ENCODE results near the gene FAR2. TPM values are rescaled to one million over a fixed set of nuclear protein-coding genes. Genes with fewer than 3 reads are reported as not detected.
A peak's percentile ranks its signal among the peaks of the same experiment; 100 is the strongest.

Gene FAR2
- total and polyA plus RNA-seq, 2 experiments from 2014 or later = 2.1 to 3.6 TPM

DNA sequence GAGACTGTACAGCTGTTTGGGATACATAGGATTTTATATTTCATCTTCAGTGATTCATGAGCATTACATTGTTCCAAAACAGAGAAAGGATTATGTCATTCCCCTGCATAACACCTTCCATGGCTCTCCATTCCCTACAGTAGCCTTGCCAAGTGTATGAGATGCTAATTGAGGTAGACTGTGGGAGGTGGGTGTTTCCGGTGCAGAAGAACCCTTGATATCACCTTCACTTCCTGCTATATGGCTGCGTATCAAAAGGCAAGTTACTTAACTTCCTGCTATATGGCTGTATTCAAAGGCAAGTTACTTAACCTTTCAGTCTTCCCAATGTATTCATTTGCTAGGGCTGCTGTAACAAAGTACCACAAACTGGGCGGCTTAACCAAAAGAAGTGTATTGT is 11.2 kb downstream of the FAR2 start:
- DNase-seq = no peak
- Histone ChIP-seq H3K27ac (no peak overlapping the region), H4K20me1 (ENCODE audit: insufficient read depth) (no peaks in the 10 kb centered on the region), H3K27me3 (replicated peaks; ENCODE audit: insufficient read depth) (no peaks in the 10 kb centered on the region), H3K9me3 (ENCODE audit: low read depth) (no peaks in the 10 kb centered on the region), H3K79me2 (ENCODE audit: insufficient read depth) (no peaks in the 10 kb centered on the region), H3K4me3 (no peak overlapping the region), H3F3A (ENCODE audit: insufficient read depth) (peaks cover 9% of the 10 kb centered on the region; the same call in 1 of the 2 replicates), H3K9ac (no peak overlapping the region), H3K4me2 (ENCODE audit: unreplicated experiment) (no peak overlapping the region), H3K4me1 (ENCODE audit: insufficient read depth) (peaks cover 17% of the 10 kb centered on the region), H3K9me2 (ENCODE audit: insufficient read depth) (no peaks in the 10 kb centered on the region), H3K36me3 (ENCODE audit: low read depth) (no peaks in the 10 kb centered on the region), H2AFZ (no peak overlapping the region)
- 88 to 93% methylated on average over 3 of the region's 3 CpGs for WGBS, 2 experiments (ENCODE audit: low coverage in 1 of 2, low lambda C conversion rate in 2 of 2, missing lambda C conversion rate in 2 of 2)
- in situ Hi-C loops (cut with MboI) = no loop called here
- TF ChIP-seq EZH2phosphoT487 (IDR thresholded peaks at IDR 0.05; ENCODE audit: insufficient read depth, low read depth) = no peak
- no peak for TF ChIP-seq EZH2 (IDR thresholded peaks at IDR 0.05; ENCODE audit: insufficient read depth, poor library complexity, severe bottlenecking)

DNA sequence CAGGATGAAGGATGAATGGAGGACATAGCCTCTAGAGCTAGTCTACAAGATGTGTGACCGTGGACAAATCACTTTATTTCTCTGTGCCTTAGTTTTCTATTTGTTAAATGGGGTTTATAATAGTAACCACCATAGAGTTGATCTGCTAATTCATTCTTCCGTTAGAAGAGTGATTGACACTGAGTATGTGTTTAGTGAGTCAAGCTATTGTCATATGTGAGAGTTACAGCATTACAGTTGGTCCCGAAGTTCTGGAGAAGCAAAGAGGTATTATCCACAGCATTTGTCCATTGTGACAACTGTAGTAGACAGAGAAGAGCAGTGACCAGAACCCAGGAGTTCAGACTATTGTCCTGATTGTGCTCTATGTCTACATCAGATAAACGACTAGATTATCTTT is 14.1 kb downstream of the FAR2 start:
- H4K20me1 ChIP-seq (ENCODE audit: insufficient read depth) = no peaks in the 10 kb centered on the region
- TF ChIP-seq EZH2 (IDR thresholded peaks at IDR 0.05; ENCODE audit: insufficient read depth, poor library complexity, severe bottlenecking) (no peak), EZH2phosphoT487 (IDR thresholded peaks at IDR 0.05; ENCODE audit: insufficient read depth, low read depth) (no peak)
- in situ Hi-C loops (cut with MboI) = no loop called here
- no peaks in the 10 kb centered on the region for H3K79me2 ChIP-seq (ENCODE audit: insufficient read depth)
- 84 to 85% methylated on average over 4 of the region's 4 CpGs for WGBS, 2 experiments (ENCODE audit: low coverage in 1 of 2, low lambda C conversion rate in 2 of 2, missing lambda C conversion rate in 2 of 2)
- H3F3A ChIP-seq (ENCODE audit: insufficient read depth) = no peaks in the 10 kb centered on the region
- no peaks in the 10 kb centered on the region for H3K9me2 ChIP-seq (ENCODE audit: insufficient read depth)
- H3K4me2 ChIP-seq (ENCODE audit: unreplicated experiment) = no peak overlapping the region
- H3K4me1 ChIP-seq (ENCODE audit: insufficient read depth) = peaks cover 8% of the 10 kb centered on the region
- H3K9me3 ChIP-seq (ENCODE audit: low read depth) = no peaks in the 10 kb centered on the region
- no peak overlapping the region for H3K4me3 ChIP-seq
- H3K27ac ChIP-seq = no peak overlapping the region
- no peaks in the 10 kb centered on the region for H3K36me3 ChIP-seq (ENCODE audit: low read depth)
- no peaks in the 10 kb centered on the region for H3K27me3 ChIP-seq (replicated peaks; ENCODE audit: insufficient read depth)
- H2AFZ ChIP-seq = no peak overlapping the region
- DNase-seq = no peak
- H3K9ac ChIP-seq = no peak overlapping the region

DNA sequence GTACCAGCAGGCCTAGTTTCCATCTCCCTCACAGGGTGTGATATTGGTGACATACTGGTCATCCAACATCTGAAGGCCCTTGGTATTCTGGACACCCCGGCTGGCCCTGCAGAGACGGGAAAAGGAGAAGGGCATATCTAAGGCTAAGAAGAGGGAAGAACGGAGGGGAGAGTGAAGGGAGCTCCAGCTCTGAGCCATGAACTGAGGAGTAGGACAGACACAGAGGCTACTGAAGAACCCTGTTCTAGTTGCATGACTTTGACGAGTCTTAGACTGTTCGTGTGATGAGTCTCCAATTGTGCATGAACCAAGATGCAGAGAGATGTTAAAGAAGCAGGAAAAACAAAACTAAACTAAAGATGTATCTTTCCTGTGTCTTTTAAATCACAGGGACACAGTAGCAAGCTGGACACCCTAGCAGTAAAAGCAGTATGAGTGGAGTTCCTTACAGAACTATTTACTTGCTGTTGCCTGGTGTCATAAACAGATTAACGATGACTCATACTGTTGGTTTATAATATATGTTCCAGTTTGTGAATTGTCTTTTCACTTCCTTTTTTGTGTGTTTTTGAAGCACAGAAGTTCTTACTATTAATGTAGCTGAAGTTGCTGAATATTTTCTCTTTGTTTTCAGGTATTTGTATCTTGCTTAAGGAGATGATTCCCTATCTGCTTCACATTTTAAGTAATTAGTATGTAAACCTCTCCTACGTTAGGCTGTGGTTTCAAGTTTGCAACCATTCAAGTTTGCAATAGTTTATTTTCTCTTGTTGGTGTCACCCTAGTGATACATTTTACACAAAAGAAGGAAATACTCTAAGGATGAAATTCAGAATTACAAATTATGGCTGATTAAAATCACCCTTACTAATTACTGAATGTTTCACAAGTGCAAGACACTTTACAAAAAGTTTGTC is 15.7 kb downstream of the FAR2 start:
- no peak overlapping the region for H2AFZ ChIP-seq
- no peaks in the 10 kb centered on the region for H3K27me3 ChIP-seq (replicated peaks; ENCODE audit: insufficient read depth)
- no peaks in the 10 kb centered on the region for H3K79me2 ChIP-seq (ENCODE audit: insufficient read depth)
- WGBS, 2 experiments (ENCODE audit: low coverage in 1 of 2, low lambda C conversion rate in 2 of 2, missing lambda C conversion rate in 2 of 2) = 45 to 47% methylated on average over 7 of the region's 7 CpGs
- 0 out of 2 replicates have a peak overlapping the region, but pooled peaks have one; percentile 2 for H3K27ac ChIP-seq
- no peaks in the 10 kb centered on the region for H3K9me2 ChIP-seq (ENCODE audit: insufficient read depth)
- peak overlapping the region; percentile 7 for H3K4me2 ChIP-seq (ENCODE audit: unreplicated experiment)
- H3K9ac ChIP-seq = peak overlapping the region; percentile 18; the same call in 1 of the 2 replicates
- H3K4me1 ChIP-seq (ENCODE audit: insufficient read depth) = peaks cover 8% of the 10 kb centered on the region
- H4K20me1 ChIP-seq (ENCODE audit: insufficient read depth) = no peaks in the 10 kb centered on the region
- in situ Hi-C loops (cut with MboI) = no loop called here
- no peaks in the 10 kb centered on the region for H3K36me3 ChIP-seq (ENCODE audit: low read depth)
- peak; percentile 86 for DNase-seq
- no peak overlapping the region for H3K4me3 ChIP-seq
- TF ChIP-seq EZH2 (IDR thresholded peaks at IDR 0.05; ENCODE audit: insufficient read depth, poor library complexity, severe bottlenecking) = no peak
- no peak for TF ChIP-seq EZH2phosphoT487 (IDR thresholded peaks at IDR 0.05; ENCODE audit: insufficient read depth, low read depth)
- H3F3A ChIP-seq (ENCODE audit: insufficient read depth) = no peaks in the 10 kb centered on the region
- no peaks in the 10 kb centered on the region for H3K9me3 ChIP-seq (ENCODE audit: low read depth)

DNA sequence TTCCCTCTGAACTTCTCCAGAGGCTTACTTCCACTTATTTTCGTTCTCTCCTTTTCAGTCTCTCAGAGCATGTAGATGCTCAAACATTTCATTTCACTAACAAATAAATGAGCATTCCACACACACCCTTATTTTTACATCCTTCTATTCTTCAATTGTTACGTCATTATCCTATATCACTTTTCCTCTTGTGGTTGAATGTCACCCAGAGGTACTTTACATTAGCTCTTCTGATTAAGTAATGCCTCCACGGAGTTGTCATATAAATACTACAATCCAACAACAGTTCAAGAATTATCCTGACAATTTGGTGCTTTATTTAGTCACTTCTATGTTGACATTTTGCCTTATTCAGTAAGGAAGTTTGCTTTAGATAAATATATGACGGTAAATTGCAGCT is 18.4 kb downstream of the FAR2 start:
- no peak overlapping the region for H3K4me3 ChIP-seq
- H3K9me3 ChIP-seq (ENCODE audit: low read depth) = no peaks in the 10 kb centered on the region
- H4K20me1 ChIP-seq (ENCODE audit: insufficient read depth) = no peaks in the 10 kb centered on the region
- peaks cover 8% of the 10 kb centered on the region for H3K4me1 ChIP-seq (ENCODE audit: insufficient read depth)
- no peaks in the 10 kb centered on the region for H3F3A ChIP-seq (ENCODE audit: insufficient read depth)
- no peak for DNase-seq
- no peak overlapping the region for H2AFZ ChIP-seq
- no peaks in the 10 kb centered on the region for H3K9me2 ChIP-seq (ENCODE audit: insufficient read depth)
- no peaks in the 10 kb centered on the region for H3K27me3 ChIP-seq (replicated peaks; ENCODE audit: insufficient read depth)
- no peak overlapping the region for H3K27ac ChIP-seq
- H3K79me2 ChIP-seq (ENCODE audit: insufficient read depth) = no peaks in the 10 kb centered on the region
- WGBS, 2 experiments (ENCODE audit: low coverage in 1 of 2, low lambda C conversion rate in 2 of 2, missing lambda C conversion rate in 2 of 2) = 86 to 92% methylated on average over 4 of the region's 4 CpGs
- no peak for TF ChIP-seq EZH2phosphoT487 (IDR thresholded peaks at IDR 0.05; ENCODE audit: insufficient read depth, low read depth)
- TF ChIP-seq EZH2 (IDR thresholded peaks at IDR 0.05; ENCODE audit: insufficient read depth, poor library complexity, severe bottlenecking) = no peak
- no peak overlapping the region for H3K4me2 ChIP-seq (ENCODE audit: unreplicated experiment)
- in situ Hi-C loops (cut with MboI) = no loop called here
- H3K9ac ChIP-seq = no peak overlapping the region
- no peaks in the 10 kb centered on the region for H3K36me3 ChIP-seq (ENCODE audit: low read depth)
